HG03159 (cell line): ENCODE results near the gene RASA2.
"Not testable (repeated sequence)": the region's sequence is repeated elsewhere in the genome, so short reads cannot be mapped to it uniquely, and the experiment has no call there.

ENCODE experiments used
- ATAC-seq: cut with Tn5 transposase; IDR thresholded peaks from one replicate; pipeline ENCODE4 v1.9.1; 2021; ENCODE audit warnings: mild to moderate bottlenecking, moderate library complexity; ENCODE audit not compliant: unreplicated experiment

Gene RASA2

GRCh38 chr3:141561426-141562034, 74.7 kb downstream of the RASA2 start:
- ATAC-seq, result no peak

DNA sequence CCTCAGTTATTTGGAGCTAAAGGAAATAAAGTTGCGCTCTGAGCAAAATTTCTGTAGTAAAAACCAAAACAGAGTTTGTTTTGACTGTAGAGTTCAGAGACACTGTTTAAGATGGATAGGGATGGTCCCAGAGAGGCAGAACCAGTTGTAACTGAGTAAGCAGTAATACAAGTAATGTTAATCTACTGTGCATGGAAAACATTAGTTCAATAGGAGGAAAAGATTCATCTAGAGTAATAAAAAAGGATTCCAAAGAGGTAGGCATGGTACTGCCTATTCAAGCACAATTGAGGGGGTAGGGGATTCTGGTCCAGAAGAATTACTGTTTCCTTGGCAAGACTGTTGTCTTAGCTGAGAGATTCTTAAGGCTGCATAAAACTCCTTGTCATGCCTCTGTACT, 77.4 kb downstream of the RASA2 start:
- ATAC-seq, result no peak

- ATAC-seq, result no peak
Observed at GRCh38 chr3:141570068-141570467, 83.2 kb downstream of the RASA2 start.

- peak; percentile 58 for ATAC-seq
Observed at GRCh38 chr3:141575879-141576743, 89.3 kb downstream of the RASA2 start.

GRCh38 chr3:141576744-141577052, 89.9 kb downstream of the RASA2 start:
- ATAC-seq, result no peak

DNA sequence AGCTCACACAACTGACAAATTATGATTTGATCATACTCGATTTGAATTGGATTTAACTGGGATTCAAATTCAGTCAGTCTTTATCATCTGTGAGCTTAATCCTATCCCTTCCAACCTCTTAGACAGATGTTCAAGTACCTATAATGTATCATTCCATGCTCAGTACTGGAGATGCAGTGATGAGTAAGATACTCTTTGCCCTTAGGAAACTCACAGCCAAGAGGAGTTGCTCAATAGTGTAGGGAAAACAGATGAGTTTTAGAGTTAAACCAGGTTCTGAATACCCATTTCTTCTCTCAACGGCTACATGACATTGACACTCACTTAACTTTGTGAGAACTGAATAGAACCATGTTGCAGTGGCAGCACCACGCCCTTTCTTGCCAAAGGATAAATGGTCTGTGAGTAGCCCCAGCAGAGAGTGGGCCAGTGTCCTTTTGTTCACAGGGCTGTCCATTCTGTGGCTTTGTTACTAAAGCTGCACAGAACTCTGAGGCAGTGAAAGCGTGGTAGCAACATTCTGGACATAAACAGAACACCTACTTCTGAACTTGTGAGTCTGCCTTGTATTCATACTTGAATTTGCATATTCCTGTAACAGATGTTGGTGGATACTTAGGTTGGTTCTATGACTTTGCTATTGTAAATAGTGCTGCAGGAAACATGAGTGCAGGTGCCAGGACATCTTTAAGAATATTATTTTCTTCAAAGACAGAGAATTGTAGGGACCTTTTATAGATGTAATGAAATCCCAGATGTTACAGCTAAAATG, 91.6 kb downstream of the RASA2 start:
- no peak for ATAC-seq

GRCh38 chr3:141594357-141594756, 107.5 kb downstream of the RASA2 start:
- no peak for ATAC-seq

- no peak for ATAC-seq
Observed at GRCh38 chr3:141597931-141598330, 111.1 kb downstream of the RASA2 start.

DNA sequence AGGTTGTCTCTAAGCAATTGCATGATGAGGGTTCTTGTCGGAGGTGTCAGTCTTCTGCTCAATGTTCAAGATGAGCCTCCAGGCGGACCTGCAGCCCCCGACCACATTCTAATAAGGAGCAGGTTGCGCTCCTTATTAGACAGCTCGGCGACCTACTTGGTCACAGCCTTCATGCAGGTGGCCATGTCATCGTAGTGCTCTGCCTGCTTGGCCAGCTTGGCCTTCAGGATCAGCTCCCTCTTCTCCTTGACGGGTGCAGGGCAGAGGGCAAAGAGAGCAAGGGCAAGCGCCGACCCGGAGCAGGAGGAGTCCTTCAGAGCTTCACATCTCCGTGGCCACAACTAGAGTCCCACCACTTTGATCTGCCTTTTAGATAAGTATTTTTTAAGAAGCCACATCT, 113.5 kb downstream of the RASA2 start:
- no peak for ATAC-seq

DNA sequence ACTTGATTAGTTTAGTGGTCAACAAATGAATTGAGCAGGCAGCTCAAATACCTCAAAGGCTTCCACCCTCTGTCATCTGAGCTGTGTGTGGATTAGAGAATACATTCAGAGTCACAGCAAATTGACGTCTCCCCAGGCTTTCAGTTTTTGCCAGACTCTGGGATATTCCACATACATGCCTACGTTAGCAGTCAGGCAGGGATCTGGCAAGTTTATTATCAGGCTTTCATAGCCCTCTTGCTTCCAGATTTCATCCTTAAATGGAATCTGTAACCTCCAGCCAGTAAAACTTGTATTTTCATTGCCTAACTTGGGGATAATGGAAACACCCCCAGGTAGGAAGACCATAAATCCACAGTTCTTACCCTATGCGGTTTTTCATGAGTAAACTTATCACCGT, 115.9 kb downstream of the RASA2 start:
- ATAC-seq, result no peak

- ATAC-seq, result no peak
Observed at GRCh38 chr3:141603473-141604035, 116.7 kb downstream of the RASA2 start.

GRCh38 chr3:141605883-141606282, 119.1 kb downstream of the RASA2 start:
- no peak for ATAC-seq

- no peak for ATAC-seq
Observed at GRCh38 chr3:141608438-141608837, 121.6 kb downstream of the RASA2 start.

GRCh38 chr3:141610939-141611338, 124.1 kb downstream of the RASA2 start:
- no peak for ATAC-seq

- ATAC-seq, result no peak
Observed at GRCh38 chr3:141618103-141618910, 131.5 kb downstream of the RASA2 start.

GRCh38 chr3:141618938-141619337, 132.1 kb downstream of the RASA2 start:
- no peak for ATAC-seq

GRCh38 chr3:141619450-141619849, 132.6 kb downstream of the RASA2 start:
- ATAC-seq, result no peak

DNA sequence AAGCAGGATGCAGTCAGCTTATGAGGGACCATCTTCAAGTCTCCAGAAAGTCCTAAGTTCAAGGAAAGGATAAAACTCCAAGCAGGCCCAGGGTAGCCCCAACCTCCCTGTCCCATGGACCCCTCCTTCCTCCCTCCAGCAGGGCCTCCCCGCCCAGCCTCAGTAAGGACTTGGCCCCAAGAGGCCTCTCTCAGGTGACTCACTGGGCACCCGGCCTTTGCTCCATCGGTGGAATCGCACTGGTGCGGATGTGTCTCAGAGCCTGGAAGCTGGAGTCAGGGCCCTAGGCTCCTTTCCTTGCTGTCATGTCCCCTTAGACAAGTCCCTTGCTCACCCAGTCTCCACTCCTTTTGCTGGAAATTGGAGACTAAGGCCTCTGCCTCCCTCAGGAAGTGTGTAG, 136.9 kb downstream of the RASA2 start:
- no peak for ATAC-seq

GRCh38 chr3:141625506-141625905, 138.7 kb downstream of the RASA2 start:
- no peak for ATAC-seq

DNA sequence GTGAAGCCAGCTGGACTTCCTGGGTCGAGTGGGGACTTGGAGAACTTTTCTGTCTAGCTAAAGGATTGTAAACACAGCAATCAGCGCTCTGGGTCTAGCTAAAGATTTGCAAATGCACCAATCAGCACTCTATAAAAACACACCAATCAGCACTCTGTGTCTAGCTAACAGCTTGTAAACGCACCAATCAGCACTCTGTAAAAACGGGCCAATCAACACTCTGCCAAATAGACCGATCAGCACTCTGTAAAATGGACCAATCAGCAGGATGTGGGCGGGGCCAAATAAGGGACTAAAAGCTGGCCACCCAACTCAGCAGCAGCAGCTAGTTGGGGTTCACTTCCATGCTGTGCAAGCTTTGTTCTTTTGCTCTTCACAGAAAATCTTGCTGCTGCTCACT, 141.5 kb downstream of the RASA2 start:
- ATAC-seq, result not testable (repeated sequence)
